Activated CD4-positive, alpha-beta T cell treated with anti-CD3 and anti-CD28 coated beads, Interleukin-2, Interleukin-6, amounts not matched to agents 100 ng/mL and 50 ng/mL, durations not matched to agents 16 hours and 8 hours (primary cell): Measurements from ENCODE around the gene ULK4.

Source experiments
- DNase-seq: peaks from one replicate; pipeline ENCODE4 v3.0.0-alpha.2; 2020

ULK4 gene

GRCh38 chr3:41627477-41628087 is 334.3 kb downstream of the ULK4 start:
- DNase-seq = no peak

GRCh38 chr3:41612853-41613252 is 349.1 kb downstream of the ULK4 start:
- DNase-seq = no peak

GRCh38 chr3:41611008-41611407 is 350.9 kb downstream of the ULK4 start:
- no peak for DNase-seq

- peak; percentile 62 for DNase-seq
These were observed 353.6 kb downstream of the ULK4 start for GRCh38 chr3:41608347-41608746.

- no peak for DNase-seq
These were observed 358.1 kb downstream of the ULK4 start for GRCh38 chr3:41603807-41604206.

- DNase-seq = no peak
These were observed 359.8 kb downstream of the ULK4 start for GRCh38 chr3:41602121-41602520.

GRCh38 chr3:41601404-41601987 is 360.4 kb downstream of the ULK4 start:
- peak; percentile 16 for DNase-seq

GRCh38 chr3:41600616-41601015 is 361.3 kb downstream of the ULK4 start:
- DNase-seq = no peak

GRCh38 chr3:41599127-41599484 is 362.8 kb downstream of the ULK4 start:
- DNase-seq = no peak

- DNase-seq = no peak
These were observed 363.3 kb downstream of the ULK4 start for GRCh38 chr3:41598402-41599126.

- no peak for DNase-seq
These were observed 368.1 kb downstream of the ULK4 start for GRCh38 chr3:41593774-41594173.

GRCh38 chr3:41592753-41593510 is 369.0 kb downstream of the ULK4 start:
- no peak for DNase-seq

GRCh38 chr3:41583014-41583413 is 378.9 kb downstream of the ULK4 start:
- no peak for DNase-seq

GRCh38 chr3:41581700-41582099 is 380.2 kb downstream of the ULK4 start:
- DNase-seq = no peak

- no peak for DNase-seq
These were observed 381.5 kb downstream of the ULK4 start for GRCh38 chr3:41580274-41580959.

- no peak for DNase-seq
These were observed 382.0 kb downstream of the ULK4 start for GRCh38 chr3:41579861-41580260.

- no peak for DNase-seq
These were observed 383.1 kb downstream of the ULK4 start for GRCh38 chr3:41578798-41579197.

- DNase-seq = no peak
These were observed 386.2 kb downstream of the ULK4 start for GRCh38 chr3:41575724-41576123.

GRCh38 chr3:41574900-41575299 is 387.0 kb downstream of the ULK4 start:
- no peak for DNase-seq

GRCh38 chr3:41573591-41573990 is 388.3 kb downstream of the ULK4 start:
- no peak for DNase-seq

- no peak for DNase-seq
These were observed 389.8 kb downstream of the ULK4 start for GRCh38 chr3:41572092-41572491.

- DNase-seq = no peak
These were observed 392.1 kb downstream of the ULK4 start for GRCh38 chr3:41569632-41570305.
